Rectal smooth muscle tissue (tissue), 1 donor: ENCODE measurements around the gene VAV3.
"Not testable (repeated sequence)": the region's sequence is repeated elsewhere in the genome, so short reads cannot be mapped to it uniquely, and the experiment has no call there.

ENCODE experiments used
- H3K27ac ChIP-seq: one replicate; pipeline ENCODE4 v1.7.0; 2013; ENCODE audit warnings: low read depth, low read length, inconsistent platforms
- H3K27me3 ChIP-seq: one replicate; pipeline ENCODE4 v1.7.0; 2013; ENCODE audit warnings: low read length; ENCODE audit not compliant: control insufficient read depth, insufficient read depth
- H3K36me3 ChIP-seq: one replicate; pipeline ENCODE4 v1.7.0; 2013; ENCODE audit warnings: low read length; ENCODE audit not compliant: control insufficient read depth, insufficient read depth
- H3K4me1 ChIP-seq: one replicate; pipeline ENCODE4 v1.7.0; 2013; ENCODE audit warnings: low read length; ENCODE audit not compliant: control insufficient read depth, insufficient read depth
- H3K4me3 ChIP-seq: one replicate; pipeline ENCODE4 v1.7.0; 2013; ENCODE audit warnings: low read length
- H3K9ac ChIP-seq: one replicate; pipeline ENCODE4 v1.7.0; 2013; ENCODE audit warnings: low read length

VAV3 gene

DNA sequence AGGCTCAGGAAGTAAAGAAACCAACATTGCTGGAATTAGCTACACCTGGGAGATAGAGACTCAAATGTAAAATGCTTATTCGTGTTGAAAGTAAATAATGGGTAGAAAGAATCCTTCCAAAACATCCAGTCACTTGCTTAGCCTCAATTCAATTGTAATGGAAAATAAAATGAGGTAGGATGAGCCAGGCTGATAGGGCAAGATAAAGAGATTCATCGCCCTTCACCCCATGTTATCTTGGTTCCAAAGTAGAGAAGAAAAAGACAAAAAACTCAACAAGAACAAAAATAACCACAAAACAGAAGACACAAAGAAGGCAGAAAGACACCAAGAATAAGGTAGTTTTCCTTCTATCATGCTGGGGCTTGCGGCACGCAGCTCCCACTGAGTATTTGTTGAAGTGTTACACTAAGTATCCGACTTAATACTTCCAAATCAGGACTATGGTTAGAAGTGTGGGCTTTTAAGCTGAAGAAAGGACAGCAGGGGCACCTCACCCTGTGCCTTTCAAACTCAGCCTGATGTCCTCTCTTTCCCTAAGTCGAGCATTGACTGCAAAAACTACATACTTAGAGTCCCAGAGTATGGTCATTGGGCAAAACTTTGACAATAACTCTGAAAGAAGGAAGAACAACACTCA lies 202.1 kb downstream of the VAV3 start:
- H3K27ac ChIP-seq, result no peak overlapping the region
- no peaks in the 10 kb centered on the region for H3K4me1 ChIP-seq
- H3K4me3 ChIP-seq, result no peak overlapping the region
- no peaks in the 10 kb centered on the region for H3K27me3 ChIP-seq
- H3K36me3 ChIP-seq, result no peaks in the 10 kb centered on the region
- H3K9ac ChIP-seq, result no peak overlapping the region

GRCh38 chr1:107760065-107760464 lies 204.9 kb downstream of the VAV3 start:
- Histone ChIP-seq H3K36me3 (no peaks in the 10 kb centered on the region), H3K9ac (no peak overlapping the region), H3K27me3 (no peaks in the 10 kb centered on the region), H3K27ac (no peak overlapping the region), H3K4me1 (no peaks in the 10 kb centered on the region), H3K4me3 (no peak overlapping the region)

DNA sequence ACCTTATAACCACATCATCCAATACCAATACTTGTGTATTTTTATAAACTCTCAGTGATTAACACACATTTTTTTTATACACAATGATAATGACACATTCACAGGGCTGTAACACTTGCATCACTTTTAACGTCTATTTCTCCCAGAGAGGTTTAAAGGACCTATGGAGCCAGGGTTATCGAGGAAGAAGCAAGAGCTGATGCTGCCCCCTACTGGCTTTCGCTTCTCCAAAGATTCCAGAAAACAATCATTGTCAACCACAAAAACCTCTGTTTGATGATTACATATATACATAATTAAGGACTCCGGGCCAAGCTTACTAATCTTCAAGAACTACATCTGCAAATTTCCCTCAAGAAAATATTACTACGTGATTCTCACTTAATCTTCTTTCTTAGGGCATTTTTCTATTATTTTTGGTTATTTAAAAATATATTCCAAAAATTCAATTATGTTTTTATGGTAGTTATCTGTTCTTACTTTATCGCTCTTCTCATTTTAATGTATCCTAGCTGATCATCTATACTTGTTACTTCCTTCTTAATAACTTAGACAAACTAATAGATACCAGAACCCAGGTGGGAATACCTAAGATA lies 214.5 kb downstream of the VAV3 start:
- no peak overlapping the region for H3K4me3 ChIP-seq
- H3K27ac ChIP-seq, result no peak overlapping the region
- no peaks in the 10 kb centered on the region for H3K36me3 ChIP-seq
- H3K27me3 ChIP-seq, result no peaks in the 10 kb centered on the region
- H3K4me1 ChIP-seq, result no peaks in the 10 kb centered on the region
- no peak overlapping the region for H3K9ac ChIP-seq

DNA sequence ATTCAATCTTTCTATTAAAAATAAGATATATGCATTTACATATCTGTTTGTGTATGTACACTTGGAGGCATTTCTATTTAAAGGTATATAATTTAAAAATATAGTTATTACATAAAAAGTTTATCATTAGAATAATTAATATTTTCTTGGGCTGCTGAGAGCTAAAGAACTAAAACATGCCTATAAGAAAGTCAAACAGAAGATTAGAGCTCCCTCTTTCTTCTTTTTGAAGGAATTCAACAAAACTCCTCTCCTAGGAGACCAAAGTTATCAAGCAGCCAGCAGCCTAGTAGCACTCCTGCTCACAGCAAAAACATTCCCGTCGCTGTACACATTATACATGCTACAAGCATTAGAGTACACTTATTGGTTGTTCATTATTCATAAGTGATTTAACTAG lies 216.4 kb downstream of the VAV3 start:
- Histone ChIP-seq H3K27me3 (no peaks in the 10 kb centered on the region), H3K27ac (no peak overlapping the region), H3K36me3 (no peaks in the 10 kb centered on the region), H3K9ac (no peak overlapping the region), H3K4me1 (no peaks in the 10 kb centered on the region), H3K4me3 (no peak overlapping the region)

DNA sequence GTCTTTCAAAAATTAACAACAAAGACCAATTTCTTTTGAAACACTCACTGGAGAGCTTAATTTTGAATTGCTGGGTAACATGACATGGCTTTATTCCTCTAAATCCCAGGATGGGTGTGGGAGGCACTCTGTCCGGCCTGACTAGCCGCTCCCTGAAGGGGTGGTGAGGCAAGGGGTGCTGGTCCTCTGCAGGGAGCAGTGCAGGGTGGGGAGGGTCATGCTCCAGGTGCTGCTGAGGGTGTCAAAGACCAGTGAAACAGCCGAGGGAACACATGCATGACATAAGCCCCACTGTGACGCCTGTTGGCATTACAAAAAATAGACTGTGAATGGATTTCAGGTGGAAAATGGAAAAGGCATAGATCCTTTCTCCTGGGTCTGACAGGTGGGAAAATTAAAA lies 223.7 kb downstream of the VAV3 start:
- Histone ChIP-seq H3K36me3 (no peaks in the 10 kb centered on the region), H3K9ac (no peak overlapping the region), H3K27ac (no peak overlapping the region), H3K4me1 (no peaks in the 10 kb centered on the region), H3K4me3 (no peak overlapping the region), H3K27me3 (no peaks in the 10 kb centered on the region)

- H3K27ac ChIP-seq, result no peak overlapping the region
- H3K36me3 ChIP-seq, result no peaks in the 10 kb centered on the region
- H3K9ac ChIP-seq, result no peak overlapping the region
- H3K27me3 ChIP-seq, result no peaks in the 10 kb centered on the region
- no peaks in the 10 kb centered on the region for H3K4me1 ChIP-seq
- no peak overlapping the region for H3K4me3 ChIP-seq
Observed at GRCh38 chr1:107740579-107740978, 224.4 kb downstream of the VAV3 start.

DNA sequence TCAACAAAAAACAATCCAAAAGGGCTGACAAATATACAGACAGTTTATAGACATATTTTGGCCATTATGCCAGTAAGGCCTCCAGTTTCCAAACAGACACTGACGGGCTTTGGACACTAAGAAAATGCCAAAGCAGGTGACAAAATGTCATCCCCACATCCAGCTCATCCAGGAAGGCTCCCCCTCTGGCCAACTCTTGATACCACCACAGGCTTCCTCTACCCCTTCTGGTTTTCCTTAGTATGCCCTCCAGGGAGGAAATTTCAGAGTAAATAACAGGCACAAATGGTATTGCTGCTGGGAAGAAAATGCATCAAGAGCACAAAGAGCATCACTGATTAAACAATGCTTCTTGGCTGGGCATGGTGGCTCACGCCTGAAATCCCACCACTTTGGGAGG lies 225.3 kb downstream of the VAV3 start:
- no peak overlapping the region for H3K9ac ChIP-seq

DNA sequence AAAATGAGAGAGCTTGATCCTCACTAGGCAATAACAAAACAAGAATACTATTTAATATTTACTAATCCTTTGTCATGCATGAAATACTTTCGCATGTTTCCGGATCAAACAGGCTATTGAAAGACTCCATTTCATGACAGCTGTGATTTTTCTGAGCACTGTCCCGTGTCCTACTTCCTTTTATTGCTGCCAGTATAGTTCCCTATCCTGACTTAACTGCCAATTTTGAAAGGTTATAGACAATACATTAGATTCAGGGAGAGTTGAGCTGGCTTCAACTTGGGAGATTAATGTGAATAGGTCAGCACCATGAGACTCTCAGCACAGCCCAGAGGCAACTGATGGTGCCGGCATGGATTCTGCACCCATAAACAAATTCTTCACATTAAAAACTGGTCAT lies 225.8 kb downstream of the VAV3 start:
- no peaks in the 10 kb centered on the region for H3K36me3 ChIP-seq
- H3K4me1 ChIP-seq, result no peaks in the 10 kb centered on the region

More for the DNA sequence above, 225.3 kb downstream of the VAV3 start:
- Histone ChIP-seq H3K27me3 (no peaks in the 10 kb centered on the region), H3K36me3 (no peaks in the 10 kb centered on the region), H3K4me3 (no peak overlapping the region), H3K4me1 (no peaks in the 10 kb centered on the region), H3K27ac (no peak overlapping the region)

GRCh38 chr1:107733401-107733800 lies 231.6 kb downstream of the VAV3 start:
- H3K27me3 ChIP-seq, H3K4me1 ChIP-seq, H3K4me3 ChIP-seq, H3K36me3 ChIP-seq, H3K27ac ChIP-seq, H3K9ac ChIP-seq: not testable (repeated sequence)

More for the DNA sequence above, 225.8 kb downstream of the VAV3 start:
- Histone ChIP-seq H3K27me3 (no peaks in the 10 kb centered on the region), H3K27ac (no peak overlapping the region), H3K9ac (no peak overlapping the region), H3K4me3 (no peak overlapping the region)

DNA sequence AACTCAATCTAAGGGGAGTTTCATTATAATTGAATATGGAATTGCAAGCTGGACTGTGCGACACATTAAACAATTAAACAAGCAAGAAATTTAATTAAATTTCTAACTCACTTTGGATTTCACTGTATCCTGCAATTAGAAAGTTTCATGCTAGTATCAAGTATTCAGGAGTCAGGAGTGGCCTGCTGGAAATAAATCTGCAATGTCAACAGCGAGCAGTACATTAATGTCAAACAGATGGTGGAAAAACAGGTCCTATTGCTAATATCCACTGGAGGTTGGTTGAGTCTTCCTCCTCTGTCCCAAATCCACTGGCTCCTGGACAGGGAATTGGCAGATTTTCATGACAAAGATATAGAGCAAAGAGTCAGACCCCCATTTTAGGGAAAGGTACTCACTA lies 237.1 kb downstream of the VAV3 start:
- no peaks in the 10 kb centered on the region for H3K36me3 ChIP-seq
- H3K9ac ChIP-seq, result no peak overlapping the region
- H3K27ac ChIP-seq, result no peak overlapping the region
- H3K27me3 ChIP-seq, result no peaks in the 10 kb centered on the region
- no peaks in the 10 kb centered on the region for H3K4me1 ChIP-seq
- no peak overlapping the region for H3K4me3 ChIP-seq

DNA sequence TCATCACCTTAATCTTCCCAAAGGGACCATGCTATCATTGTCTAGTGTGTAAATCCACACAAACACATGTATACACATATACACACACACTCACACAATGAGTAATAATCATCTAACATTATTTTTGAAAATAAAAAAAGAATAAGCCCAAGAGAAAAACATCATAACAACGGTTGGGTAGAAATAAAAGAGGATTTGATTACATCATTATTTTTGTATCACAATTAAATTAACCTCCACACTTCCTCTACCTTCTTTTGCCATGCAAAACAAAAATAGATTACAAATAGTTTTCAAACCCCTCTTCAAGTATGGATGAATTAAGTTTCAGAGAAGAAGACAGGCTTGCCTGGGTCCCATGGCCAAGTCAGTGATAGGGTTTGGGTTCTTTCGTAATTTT lies 238.1 kb downstream of the VAV3 start:
- H3K27me3 ChIP-seq, result no peaks in the 10 kb centered on the region
- no peaks in the 10 kb centered on the region for H3K36me3 ChIP-seq
- H3K4me1 ChIP-seq, result no peaks in the 10 kb centered on the region
- no peak overlapping the region for H3K27ac ChIP-seq
- H3K4me3 ChIP-seq, result no peak overlapping the region
- H3K9ac ChIP-seq, result no peak overlapping the region

- Histone ChIP-seq H3K4me3 (no peak overlapping the region), H3K4me1 (no peaks in the 10 kb centered on the region), H3K9ac (no peak overlapping the region), H3K27ac (no peak overlapping the region), H3K36me3 (no peaks in the 10 kb centered on the region), H3K27me3 (no peaks in the 10 kb centered on the region)
Observed at GRCh38 chr1:107724648-107725047, 240.3 kb downstream of the VAV3 start.

- H3K36me3 ChIP-seq, H3K9ac ChIP-seq, H3K4me1 ChIP-seq, H3K27me3 ChIP-seq, H3K27ac ChIP-seq, H3K4me3 ChIP-seq: not testable (repeated sequence)
Observed at GRCh38 chr1:107720210-107720609, 244.8 kb downstream of the VAV3 start.
